ENCODE measurements around the gene CXCR5. TPM values are rescaled to one million over a fixed set of nuclear protein-coding genes. Genes with fewer than 3 reads are reported as not detected.

The CXCR5 gene
- total RNA-seq, 1 donor from 2014 or later: not detected

DNA sequence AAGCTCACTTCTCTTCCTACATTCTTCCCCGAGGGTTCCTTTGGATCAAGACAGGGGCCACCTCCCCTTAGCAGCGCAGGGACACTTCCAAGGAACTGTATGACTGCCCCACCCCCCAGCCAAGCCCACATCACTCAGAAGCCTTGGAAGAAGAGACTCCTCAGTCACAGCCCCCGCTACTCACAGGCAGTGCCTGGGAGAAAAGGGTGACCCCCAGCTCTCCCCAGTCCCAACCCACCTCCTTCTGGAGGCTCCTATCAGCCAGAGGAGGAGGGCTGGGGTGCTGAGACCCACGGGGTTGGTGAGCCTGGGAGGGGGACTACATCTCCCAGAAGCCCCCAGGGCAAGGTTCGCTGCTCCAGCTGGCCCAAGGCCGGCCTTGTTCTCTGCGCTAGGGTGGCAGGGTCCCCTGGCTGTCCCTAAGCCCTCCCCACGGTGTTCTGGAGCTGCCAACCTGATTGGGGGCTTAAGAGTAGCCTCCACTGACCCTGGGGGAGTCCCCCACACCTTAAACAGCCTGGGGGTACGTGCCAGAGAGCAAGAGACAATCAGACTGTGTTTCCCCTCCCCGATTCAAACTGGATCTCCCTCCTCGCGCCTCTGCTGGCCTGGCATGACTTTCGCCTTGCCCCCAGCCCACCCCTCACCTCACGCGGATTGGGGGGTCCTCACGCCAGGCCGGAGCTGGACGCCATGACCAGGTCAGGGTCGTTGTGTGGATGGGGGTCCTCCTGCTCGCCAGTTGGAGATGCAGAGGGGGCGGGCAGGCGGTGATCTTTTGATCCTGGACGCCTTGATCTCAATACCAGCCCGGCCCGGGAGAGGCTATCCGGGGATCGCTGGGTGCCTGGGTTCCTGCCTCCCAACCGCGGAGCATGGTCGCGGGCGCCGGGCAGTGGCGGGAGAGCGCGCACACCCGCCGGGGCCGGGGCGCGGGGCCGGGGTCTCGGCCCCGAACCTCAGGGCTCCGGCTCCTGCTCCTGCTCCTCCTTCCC is 41.2 kb downstream of the CXCR5 start:
- peak in 1 of 2 donors; percentile 50 for DNase-seq (ENCODE audit: low read depth in 2 of 2)

DNA sequence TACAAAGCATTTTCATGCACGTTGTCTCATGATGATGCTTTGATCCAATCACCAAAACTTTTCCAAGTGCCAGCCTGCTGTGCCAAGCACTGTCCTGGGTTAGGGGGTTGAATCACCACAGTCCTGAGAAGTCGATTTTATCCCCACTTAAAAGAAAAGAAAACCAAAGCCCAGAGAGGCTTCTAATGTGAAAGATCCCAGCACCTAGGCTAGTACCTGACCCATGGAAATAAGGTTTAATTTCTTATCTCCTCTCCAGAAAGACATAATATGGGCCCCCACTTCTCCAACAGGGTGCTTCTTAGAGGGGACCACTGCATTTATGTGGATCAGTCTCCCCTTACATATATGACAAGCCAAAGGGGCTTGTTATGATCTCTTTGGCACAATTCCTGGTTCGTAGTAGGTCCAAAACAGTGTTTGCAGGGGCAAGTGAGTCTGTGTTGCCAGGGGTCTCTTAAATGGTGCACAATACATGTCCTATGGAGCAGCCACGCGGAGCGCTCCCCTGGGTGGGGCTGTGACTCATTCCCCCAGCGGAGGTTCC is 43.9 kb downstream of the CXCR5 start:
- DNase-seq (ENCODE audit: low read depth in 2 of 2): no peak

DNA sequence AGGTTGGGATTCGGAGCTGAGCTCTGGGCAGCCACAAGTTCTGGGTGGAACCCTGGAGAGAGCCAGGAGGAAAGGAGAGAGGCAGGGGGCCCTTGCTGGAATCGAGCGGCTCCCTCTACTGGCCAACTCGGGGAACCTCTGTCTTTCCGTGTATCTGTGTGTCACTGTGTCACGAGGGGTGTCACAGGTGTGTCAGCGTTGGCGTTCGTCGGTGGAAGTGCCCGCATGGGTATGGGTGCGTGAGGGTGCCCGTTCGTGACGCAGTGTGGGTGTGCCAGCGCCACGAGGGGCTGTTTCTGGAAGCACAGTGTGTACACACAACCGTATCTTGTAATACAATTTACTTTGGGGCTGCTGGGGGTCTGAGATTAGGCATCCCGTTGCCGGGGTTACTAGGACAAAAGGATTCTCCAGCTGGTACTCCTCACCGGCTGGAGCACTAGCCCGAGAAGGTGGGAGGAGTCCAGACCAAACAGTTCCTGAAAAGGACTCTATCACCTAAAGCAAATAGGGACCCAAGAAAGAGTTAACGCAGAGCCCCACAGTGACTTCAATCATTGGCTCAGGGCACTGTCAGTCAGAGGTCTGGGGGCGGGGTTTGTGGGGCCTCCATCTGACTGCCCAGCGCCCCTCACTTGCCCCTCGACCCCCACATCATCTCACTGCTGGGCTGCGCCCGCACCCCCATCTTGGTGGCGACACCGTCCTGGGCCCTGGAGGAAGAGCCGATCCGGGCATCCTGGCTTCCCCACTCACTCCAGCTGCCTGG is 44.6 kb downstream of the CXCR5 start:
- peak; percentile 83 to 92 for DNase-seq (ENCODE audit: low read depth in 2 of 2)

DNA sequence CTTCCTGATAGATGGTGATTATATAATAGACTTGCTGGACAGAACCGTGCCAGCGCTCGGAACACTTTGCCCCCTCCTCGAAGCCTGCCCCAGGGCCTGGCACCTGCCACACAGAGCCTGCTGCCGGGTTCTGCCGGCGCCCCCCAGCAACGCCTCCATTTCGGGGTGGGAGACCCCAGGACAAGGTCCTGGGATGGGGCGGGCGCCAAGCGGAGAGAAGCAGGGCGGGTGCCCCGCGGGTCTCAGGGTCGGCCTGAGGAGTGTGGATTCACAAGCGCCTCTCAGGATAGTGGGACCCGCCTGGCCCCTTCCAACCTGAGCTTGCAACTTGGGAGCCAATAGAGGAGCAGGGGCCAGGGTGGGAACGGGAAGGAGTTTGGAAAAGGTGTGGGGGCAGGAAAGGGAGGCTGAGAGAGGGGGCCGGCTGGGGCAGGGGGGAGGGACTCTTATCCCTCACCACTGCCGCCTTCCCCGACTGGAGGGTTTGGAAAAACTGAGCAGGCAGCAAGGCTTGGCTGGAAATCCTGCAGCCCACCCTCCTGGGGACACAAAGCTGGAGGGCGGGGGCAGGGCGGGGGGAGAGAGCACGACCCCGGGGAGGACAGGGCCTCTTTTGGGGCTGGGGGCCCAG is 45.3 kb downstream of the CXCR5 start:
- peak in 1 of 2 donors; percentile 65 for DNase-seq (ENCODE audit: low read depth in 2 of 2)

DNA sequence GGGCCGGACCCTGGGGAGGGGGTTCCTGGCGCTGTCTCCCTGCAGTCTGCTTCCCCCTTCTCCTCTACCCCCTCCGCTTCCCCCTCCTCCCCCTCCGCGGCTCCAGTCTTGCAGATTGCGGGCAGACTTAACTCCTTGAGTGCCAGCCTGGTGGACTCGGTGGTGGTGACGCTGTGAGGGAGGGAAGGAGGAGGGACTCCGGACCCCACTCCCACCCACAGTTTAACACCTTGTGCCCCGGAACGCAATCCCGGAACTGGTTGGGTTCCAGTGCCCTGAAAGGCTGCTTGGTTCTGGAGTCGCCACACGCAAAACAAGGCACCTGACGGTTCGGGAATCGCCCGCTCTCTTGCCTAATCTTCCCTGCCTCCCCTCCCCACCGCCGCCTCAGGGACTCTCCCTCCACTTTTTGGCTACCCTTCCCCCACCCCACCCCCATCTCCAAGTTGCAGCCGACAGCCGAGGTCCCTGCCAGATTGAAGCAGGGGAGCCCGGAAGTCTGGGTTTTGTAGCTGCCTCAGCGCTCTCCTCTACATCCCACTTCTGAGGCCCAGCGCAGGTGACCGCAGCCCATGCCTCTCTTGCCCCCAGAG is 45.9 kb downstream of the CXCR5 start:
- peak in 1 of 2 donors; percentile 64 for DNase-seq (ENCODE audit: low read depth in 2 of 2)

DNA sequence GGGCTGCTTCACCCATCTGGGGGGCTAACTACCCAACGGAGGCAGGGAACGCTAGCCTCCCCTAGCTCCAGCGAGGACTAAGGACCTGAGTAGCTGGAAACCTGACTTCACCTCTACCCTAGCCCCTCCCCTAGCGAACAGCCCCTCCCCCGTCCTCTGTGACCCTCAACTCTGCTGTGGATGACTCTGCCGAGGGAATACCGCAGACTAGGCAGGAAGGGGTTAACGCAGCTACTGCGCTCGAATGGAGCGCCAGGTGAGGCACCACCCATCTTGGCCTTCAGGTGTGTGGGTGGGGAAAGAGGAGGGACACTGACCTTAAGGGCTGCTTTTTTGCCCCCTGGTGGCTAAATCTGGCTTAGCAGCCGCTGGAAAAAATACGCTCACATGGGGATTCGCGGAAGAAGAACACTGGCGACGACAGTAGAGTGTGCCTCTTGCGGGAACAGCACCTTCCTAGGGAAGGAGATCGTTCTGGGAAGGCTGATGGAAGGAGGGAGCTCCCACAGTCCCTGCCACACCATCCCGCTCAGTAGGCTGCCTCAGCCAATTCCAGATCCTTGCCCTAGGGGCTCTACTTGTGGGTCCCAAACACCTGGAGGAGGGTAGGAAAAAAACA is 46.5 kb downstream of the CXCR5 start:
- peak; percentile 58 to 74 for DNase-seq (ENCODE audit: low read depth in 2 of 2)

DNA sequence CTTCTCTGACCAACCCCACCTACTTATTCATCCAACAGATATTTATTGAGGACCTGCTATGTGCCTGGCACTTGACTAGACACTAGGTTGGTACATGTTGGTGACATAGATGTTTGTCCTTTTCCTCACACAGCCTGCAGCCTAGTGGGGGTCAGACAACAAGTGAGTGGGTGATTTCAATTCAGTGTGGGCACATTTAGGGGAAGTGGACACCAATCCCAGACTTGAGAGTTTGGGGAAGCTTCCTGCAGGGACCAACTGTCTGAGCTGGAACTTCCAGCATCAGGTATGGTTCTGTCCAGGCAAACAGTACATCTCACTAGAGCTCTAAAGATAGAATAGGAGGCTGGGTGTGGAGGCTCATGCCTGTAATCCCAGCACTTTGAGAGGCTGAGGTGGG is 47.9 kb downstream of the CXCR5 start:
- no peak for DNase-seq (ENCODE audit: low read depth in 2 of 2)

DNA sequence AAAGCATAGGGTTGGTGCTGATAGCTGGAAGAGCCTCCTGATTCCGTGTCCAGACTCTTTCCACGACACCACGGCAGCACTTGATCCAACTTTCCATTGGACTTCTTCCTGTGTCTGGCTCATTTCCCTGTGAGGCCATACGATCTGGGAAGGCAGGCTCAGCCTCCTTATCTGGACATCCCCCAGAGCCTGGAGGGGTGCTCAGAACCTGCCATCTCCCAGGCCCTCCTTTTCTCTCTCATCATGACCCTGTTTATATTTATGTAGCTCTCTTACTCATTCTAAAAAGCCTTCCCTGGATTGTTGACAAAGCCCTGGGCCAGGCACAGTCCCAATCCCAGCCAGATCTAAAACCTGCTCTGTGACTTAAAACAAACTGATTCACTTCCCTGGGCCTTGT is 49.8 kb downstream of the CXCR5 start:
- DNase-seq (ENCODE audit: low read depth in 2 of 2): peak in 1 of 2 donors; percentile 33

DNA sequence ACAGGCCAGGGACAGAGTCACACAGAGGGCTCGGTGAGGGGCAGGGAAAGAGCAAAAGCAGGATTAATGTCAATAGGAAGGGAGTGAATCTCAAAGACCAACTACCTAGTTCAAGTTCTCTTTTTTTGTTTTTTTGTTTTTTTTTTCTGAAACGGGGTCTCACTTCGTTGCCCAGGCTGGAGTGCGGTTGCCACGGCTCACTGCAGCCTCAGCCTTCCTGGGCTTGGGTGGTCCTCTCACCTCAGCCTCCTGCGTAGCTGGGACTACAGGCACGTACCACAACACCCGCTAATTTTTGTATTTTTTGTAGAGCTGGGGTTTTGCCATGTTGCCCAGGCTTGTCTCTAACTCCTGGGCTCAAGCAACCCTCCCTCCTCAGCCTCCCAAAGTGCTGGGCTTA is 51.7 kb downstream of the CXCR5 start:
- DNase-seq (ENCODE audit: low read depth in 2 of 2): no peak

DNA sequence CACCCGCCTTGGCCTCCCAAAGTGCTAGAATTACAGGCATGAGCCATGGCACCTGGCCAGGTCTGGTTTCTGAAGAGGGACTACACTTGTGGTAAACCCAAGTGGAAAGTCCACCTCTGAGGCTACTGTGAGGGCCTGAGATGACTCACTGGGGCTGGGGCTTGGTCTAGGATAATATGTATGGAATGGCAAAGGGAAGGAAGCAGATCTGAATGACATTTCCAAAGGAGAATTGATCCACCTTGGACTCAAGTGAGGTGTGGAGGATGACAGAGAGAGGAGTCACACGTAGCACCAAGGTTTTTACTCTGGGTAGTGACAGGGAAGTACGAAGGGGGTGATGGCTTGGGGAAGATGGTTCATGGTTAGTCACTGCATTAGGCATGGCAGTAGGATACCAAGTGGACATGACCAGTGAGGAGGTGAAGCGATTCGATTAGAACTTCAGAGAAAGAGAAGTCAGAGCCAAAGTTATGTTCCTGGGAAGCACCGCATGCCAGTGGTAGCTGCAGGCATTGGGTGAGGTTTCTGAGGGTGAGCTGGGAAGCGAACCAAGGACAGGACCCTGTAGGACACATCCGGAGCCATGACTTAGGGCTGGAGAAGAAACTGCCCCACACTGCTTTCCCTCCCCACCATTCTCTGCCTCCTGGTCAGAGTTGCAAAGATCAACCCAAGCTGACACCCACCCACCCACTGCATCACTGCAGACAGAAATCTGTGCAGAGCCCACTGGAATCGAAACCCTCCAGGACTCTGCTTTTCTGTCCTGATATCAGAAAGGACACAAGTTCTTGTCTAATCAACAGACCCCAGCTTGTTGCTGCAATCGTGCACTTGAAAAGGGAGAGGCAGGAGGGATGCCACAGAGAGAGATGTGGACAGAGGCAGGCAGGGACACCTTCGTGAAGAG is 55.1 kb downstream of the CXCR5 start:
- no peak for DNase-seq (ENCODE audit: low read depth in 2 of 2)

DNA sequence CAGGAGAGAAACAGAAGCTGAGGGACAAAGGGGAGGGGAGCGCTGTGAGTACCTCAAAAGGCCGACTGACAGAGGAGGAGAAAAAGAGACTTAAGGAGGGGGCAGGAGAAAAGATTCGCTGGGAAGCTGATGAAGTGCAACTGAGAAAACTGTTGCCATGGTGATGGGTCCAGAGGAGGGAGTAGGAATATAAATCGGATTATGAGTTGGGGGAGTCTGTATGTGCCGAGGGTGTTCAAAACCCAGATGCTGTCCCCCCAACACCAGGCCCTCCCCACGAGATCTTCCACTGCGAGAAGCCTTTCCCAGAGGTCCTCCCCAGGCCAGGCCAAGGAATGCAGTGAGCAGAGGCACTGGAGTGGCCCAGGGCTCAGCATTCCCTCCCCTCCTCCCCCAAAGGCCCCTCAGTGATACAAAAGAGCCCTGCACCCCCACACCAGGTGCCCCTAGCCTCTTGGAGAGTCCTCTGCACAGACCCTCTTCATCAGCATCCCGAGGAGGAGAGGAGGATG is 55.8 kb downstream of the CXCR5 start:
- DNase-seq (ENCODE audit: low read depth in 2 of 2): no peak

DNA sequence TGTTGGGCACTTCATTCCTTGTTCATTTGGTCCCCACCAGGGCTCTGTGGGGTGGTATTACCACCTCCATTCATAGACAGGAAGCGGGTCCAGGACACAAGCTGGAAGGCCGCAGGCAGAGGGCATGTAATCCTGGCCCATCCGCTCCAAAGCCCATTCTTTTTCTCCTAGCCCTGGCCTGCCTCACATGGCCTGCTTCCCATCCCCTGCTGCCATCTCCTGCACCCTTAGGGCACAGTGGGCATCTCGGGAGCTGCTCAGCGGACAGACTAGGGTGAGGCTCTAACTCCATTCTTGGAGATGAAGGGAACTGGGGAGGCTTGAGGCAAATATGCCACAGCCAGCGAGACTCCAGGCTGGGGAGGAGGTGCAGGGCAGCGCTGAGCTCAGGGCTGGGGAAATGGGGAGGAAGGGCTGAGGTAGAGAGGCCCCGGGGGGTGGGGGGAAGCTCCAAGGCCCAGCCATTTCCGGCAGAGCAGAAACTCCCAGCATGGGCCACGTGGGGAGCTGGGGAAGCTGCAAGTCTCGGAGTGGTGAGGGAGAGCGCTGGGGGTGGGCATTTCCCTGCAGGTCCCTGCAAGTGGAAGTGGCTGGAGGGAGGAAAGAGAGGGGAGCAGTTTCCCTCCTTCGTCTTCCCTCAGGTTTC is 56.4 kb downstream of the CXCR5 start:
- peak in 1 of 2 donors; percentile 32 for DNase-seq (ENCODE audit: low read depth in 2 of 2)

DNA sequence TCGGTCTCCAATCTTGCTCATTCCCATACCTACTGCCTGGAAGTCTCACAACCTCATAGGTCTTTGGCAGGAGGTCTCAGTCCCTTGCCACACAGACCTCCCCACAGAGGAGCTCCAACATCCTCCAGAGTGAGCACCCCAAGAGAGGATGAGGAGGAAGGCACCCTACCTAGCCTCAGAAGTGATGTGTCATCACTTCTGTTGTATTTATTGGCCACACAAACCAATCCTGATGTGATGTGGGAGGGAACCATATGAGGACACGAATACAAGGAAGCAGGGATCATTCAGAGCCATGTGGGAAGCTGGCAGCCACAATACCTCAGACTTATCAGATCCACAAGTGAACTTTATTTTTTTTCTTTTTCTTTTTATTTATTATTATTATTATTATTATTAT is 63.4 kb downstream of the CXCR5 start:
- no peak for DNase-seq (ENCODE audit: low read depth in 2 of 2)

Other genes starting within 250 kb of the CXCR5 start
- not detected in 2 replicates for gene TREH, start 204.2 kb upstream of the CXCR5 start, total RNA-seq
- gene DDX6, start 92.7 kb upstream of the CXCR5 start, total RNA-seq: 85.2 and 92.0 TPM in 2 replicates
- gene BCL9L, start 42.0 kb downstream of the CXCR5 start, total RNA-seq: 4.5 and 8.2 TPM in 2 replicates
- gene UPK2, start 72.4 kb downstream of the CXCR5 start, total RNA-seq: not detected in 2 replicates
- not detected in 2 replicates for gene FOXR1, start 87.9 kb downstream of the CXCR5 start, total RNA-seq
- 6.2 and 8.7 TPM in 2 replicates for gene CENATAC, start 114.2 kb downstream of the CXCR5 start, total RNA-seq
- 458 and 629 TPM in 2 replicates for gene RPS25, start 134.5 kb downstream of the CXCR5 start, total RNA-seq
- gene TRAPPC4, start 134.9 kb downstream of the CXCR5 start, total RNA-seq: 64.7 and 74.2 TPM in 2 replicates
- gene SLC37A4, start 147.0 kb downstream of the CXCR5 start, total RNA-seq: 14.5 and 18.1 TPM in 2 replicates
- gene HYOU1, start 173.3 kb downstream of the CXCR5 start, total RNA-seq: 146 and 148 TPM in 2 replicates
- 20.0 and 34.8 TPM in 2 replicates for gene VPS11, start 183.9 kb downstream of the CXCR5 start, total RNA-seq
- 3.8 and 4.5 TPM in 2 replicates for gene HMBS, start 201.0 kb downstream of the CXCR5 start, total RNA-seq
- gene DPAGT1, start 218.0 kb downstream of the CXCR5 start, total RNA-seq: 10.5 and 17.6 TPM in 2 replicates
- gene C2CD2L, start 223.5 kb downstream of the CXCR5 start, total RNA-seq: 1.7 and 3.4 TPM in 2 replicates
- 11.3 and 16.4 TPM in 2 replicates for gene HINFP, start 237.7 kb downstream of the CXCR5 start, total RNA-seq